ENCODE data around the gene TOR2A.
A peak's percentile ranks its signal among the peaks of the same experiment; 100 is the strongest.

TOR2A gene

DNA sequence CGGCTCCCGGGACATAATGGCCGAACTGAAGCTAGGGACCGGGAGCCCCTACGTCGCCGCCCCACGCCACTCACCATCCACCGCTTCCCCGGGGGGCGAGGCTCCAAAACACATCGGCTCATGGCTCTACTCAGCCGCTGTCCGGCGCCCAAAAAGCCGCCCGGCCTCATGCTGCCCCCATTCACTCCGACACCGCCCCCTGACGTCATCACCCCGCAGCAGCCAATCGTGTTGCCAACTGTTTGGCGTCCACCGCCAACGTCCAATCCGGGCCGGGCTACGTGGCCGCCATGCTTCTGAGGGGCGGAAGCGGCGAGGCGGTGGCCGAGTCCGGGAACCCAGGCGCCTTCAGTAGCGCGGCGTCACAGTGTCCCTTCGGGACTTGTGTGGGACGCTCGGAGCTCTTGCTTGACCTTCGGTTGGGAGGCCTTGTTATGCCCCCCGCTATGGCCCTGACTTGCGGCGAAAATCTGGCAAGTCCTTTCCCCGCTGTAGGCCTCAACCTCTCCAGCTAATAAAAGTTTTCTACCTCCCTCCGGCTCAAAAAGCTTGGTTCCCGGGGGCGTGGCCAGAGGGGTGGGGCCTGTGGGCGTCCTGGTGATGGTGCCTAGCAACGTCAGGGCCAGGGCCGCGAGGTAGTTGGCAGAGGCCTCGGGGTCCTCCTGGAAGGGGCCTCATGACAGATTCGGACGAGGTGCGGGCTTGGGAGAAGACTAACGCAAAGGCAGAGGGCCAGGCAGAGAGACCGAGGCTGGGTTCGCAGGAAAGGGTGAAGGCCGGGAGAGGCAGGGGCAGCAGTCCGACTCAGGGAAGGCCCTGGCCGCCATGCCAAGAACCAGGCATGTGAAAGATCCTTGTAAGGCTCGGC is 19.4 kb downstream of the TOR2A start, which contains the start of the genes PTRH1 and TTC16:
Gene PTRH1 (minus strand): TSS at position 194 of the 868 bp plus-strand sequence. CDS start 24 bp downstream, at position 170.
Gene TTC16 (plus strand): TSS at position 610 of the 868 bp plus-strand sequence. CDS start 67 bp downstream, at position 677.
- FAIRE-seq: peak; percentile 82

DNA sequence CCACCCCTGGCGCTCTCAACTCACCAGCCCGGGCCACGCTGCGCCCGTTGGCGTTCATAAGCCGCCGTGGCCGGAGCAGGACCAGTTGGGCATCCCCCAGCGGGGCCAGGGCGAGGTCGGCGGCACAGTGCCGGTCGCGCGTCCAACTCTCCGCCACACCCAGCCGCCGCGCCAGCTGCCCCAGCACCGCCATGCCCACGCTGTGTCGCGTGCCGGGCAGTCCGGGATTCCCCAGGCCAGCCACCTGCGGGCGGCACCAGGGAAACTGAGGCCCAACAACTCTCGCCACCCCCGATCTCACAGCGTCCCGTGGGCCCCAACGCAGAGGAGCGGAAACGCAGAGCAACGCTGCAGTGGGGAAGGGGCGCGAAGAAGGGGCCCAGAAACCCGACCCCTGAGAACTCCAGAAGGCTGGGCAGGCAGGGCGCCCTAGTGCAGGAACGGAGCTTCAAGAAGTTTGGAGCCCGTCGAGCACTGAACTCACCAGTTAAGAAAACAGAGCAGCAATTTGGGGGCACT is 20.1 kb downstream of the TOR2A start:
- FAIRE-seq: no peak

DNA sequence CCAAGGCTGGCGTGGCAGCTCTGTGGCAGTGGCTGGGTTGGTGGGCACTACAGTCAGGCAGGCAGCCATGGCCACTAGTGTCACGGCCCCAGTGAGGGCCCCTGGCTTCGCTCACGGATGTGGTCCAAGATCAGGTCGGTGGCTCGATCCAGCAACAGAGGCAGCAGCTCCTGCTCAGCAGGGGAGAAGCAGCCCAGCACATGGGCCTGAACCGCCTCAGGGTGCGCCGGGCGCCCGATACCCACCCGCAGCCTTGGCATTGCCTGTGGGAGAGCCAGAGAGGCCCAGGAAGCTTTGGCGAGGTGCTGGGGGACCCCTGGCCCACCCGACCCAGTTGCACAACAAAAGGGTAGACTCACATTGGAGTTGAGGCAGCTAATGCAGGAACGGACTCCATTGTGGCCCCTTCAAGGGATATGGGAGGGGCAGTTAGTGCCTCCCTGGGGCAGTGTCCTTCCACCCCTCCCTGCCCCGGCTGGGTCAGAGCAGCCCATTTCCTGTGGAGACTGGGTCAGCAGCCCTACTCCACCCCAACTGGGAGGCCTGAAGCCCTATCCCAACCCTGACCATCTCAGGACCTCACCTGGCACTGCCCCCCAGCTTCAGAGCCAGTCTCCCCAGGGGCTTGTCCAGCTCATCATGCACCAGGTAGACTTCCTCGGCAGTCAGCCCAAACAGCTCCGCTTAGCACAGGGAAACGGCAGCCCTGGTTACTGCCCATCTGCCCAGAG is 20.9 kb downstream of the TOR2A start:
- no peak for FAIRE-seq

DNA sequence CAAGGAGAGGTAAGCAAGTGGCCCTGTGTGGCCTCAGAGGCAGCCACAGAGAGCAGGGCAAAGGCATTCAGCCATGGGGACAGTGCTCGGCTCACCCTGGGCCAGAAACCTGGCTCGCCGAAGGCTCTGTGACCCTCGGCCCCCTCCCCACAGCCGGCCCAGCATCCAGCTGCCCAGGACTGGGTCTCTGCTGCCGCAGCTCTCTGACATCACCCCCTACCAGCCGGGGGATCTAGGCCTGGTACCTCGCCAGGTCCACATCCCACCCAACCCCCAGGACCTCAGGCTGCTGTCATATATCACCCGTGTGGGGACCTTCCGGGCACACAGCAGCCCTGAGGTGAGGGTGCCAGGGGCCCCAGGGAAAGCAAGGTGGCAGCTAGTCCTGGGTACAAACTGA is 22.2 kb downstream of the TOR2A start:
- no peak for FAIRE-seq

DNA sequence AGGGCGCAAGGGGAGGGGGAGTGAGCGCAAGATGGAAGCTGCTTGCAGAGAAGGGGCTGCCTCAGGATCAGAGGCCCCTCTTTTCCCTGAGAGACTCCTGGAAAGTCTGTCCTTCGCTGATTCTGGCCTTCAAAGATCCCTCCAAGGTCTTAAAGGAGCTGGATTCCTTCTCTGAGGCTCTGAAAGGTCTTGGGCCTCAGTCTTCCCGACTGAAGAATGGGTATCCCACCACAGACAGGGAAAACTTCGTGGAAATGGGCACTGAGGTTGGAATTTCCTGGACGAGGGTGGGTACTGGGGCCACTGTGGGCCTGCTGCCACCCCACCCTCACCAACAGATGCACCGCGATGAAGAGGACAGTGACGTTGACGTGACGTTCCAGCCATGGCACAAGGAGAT is 22.7 kb downstream of the TOR2A start:
- no peak for FAIRE-seq

DNA sequence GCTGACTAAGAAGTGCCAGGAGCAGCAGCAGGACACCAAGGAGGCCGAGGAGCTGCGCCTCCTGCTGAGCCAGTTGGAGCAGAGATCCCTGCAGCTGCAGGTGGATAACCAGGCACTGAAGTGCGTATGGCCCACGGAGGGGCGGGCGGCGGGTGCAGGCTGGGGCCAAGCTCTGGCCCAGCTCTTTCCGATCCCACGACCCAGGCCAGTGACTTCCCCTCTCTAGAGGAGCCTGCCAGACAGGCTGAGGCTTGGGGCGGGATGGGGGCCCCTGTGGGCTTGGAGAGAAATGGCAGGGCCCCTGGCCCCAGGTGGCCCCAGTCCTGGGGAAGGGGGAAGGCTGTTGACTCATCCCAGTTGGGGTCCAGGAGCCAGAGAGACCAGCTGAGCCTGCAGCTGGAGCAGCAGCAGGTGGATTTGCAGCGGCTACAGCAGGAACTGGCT is 23.2 kb downstream of the TOR2A start:
- no peak for FAIRE-seq

DNA sequence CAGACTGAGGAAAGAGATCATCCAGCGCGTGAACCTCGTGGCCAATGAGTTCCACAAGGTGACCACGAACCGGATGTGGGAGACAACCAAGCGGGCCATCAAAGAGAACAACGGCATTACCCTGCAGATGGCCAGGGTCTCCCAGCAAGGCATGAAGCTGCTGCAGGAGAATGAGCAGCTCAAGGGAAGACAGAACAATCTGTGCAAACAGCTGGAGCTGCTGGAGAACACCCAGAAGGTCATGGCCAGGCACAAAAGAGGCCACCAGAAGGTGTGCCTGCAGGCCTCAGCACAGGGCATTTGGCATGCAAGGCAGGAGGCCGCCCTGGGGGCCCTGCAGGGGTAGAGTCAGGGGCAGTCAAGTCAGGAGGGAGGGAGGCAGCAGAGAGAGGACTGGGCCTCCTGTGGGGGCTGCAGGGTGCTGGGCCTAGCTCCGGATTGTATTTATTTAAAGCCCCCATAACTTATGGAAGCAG is 23.8 kb downstream of the TOR2A start:
- no peak for FAIRE-seq

DNA sequence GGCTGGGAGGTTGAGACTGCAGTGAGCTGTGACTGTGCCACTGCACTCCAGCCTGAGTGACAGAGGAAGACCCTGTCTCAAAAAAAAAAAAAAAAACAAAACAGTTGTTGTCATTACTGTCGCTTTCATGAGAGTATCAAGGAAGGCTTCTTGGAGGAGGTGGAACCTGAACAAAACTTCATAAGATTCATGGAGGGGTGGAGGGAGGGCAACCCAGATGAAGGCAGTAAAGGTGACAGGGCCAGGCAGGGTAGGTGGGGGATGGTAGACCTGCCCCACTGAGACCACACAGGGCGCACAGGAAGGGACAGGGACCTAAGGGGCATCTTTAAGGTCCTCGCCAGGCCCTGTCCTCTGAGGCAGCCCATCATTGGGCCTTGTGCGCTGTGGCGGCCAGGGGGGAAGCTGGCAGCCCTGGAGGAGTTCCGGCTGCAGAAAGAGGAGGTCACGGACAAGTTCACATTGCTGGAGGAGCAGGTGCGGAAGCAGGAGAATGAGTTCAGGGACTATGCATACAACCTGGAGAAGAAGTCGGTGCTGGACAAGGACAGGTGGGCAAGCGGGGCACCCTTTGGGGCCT is 24.8 kb downstream of the TOR2A start:
- FAIRE-seq: no peak

DNA sequence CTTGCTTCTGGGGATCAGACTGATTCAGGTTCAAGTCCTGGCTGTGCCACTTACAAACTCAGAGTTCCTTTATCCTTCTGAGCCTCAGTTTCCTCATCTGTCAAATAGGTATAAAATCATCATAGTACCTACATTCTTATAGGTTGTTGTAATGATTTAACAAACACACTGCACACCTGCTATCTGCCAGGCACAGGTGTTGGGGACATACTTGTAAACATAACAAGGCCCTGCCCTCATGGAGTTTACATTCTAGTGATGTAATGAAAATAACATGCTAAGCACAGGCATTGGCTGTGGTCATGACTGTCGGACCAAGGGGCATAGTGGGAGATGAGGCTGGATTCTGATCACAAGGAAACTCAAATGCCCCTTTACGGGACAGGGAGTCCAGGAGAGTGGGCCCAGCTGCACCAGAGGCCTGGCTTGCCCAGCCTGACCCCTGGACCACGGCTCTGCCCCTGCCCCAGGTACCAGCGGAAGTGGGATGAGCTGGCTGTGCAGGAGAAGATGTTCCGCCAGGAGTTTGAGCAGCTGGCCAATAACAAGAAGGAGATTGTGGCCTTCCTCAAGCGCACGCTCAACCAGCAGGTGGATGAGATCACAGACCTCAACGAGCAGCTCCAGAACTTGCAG is 26.0 kb downstream of the TOR2A start:
- FAIRE-seq: no peak

DNA sequence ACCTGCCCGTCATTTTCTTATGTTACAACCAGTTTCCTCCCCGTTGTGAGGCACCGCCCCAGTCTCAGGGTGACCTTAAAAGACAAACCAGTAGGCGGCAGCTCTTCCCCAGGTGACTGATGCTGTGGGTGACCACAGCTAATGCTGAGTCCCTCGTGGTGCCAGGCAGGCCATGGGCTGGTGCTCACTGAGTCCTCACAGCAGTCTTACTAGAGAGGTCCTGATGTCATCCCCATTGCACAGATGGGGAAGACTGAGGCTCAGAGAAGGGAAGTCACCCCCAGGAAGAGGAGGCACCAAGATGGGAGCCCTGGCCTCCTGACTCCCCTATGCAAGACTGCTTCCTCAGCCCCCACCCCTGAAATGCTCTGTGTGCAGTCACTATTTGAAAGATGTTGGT is 27.3 kb downstream of the TOR2A start:
- FAIRE-seq: no peak

DNA sequence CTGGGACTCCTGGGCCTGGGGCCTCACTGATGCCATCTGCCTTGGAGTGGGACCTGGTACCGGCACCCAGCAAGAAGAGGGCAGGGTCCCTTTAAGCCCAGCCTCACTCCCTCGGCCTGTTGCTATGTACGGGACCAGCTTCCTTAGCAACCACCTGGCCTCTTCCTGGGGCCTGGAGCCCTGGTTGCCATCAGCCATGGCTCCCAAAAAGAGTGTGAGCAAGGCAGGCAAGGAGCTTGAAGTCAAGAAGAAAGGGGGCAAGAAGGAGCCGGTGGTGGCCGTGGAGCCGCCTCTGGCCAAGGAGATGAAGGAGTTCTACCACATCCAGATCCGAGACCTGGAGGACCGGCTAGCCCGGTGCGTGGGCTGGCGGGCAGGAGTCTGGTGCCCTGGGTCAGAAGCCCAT is 28.3 kb downstream of the TOR2A start, which contains the start of gene CFAP157:
Gene CFAP157 (plus strand): TSS at position 153 of the 406 bp plus-strand sequence. CDS start 44 bp downstream, at position 197.
- no peak for FAIRE-seq

DNA sequence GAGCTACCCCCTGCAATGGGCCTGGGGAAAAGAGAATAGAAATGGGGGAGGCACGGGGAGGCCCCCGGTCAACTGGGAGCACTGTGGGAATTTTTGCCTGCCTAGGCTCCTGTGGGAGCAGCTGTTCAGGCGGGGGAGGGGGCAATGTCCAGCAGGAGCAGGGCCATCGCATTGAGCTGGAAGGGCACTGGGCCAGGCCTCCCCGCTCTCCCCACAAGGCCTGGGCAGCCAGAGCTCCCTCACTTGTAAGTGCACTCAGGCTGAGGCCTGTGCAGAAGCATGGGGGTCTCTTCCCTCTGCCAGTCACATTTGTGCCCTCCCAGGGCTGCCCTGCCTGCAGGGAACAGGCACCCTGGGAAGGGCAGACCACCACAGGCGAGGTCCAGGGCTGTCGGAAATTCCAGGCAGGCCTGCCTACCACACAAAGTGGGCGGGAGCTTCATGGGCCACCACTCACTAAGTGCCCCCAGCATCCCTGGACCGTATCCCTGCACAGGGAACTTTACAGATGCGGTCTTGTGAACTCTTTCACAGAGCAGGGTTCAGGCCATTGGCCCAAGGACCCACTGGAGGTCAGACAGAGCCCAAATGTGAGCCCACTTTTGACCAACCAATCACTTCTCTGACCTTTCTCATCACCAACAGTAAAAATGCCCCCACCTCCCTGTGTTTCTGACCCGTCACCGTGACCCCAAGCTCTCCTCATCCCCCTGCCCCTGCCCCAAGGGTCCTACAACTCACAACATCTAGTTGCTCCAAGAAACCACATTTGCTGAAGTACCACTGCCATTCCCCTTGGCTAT is 29.3 kb downstream of the TOR2A start:
- no peak for FAIRE-seq

DNA sequence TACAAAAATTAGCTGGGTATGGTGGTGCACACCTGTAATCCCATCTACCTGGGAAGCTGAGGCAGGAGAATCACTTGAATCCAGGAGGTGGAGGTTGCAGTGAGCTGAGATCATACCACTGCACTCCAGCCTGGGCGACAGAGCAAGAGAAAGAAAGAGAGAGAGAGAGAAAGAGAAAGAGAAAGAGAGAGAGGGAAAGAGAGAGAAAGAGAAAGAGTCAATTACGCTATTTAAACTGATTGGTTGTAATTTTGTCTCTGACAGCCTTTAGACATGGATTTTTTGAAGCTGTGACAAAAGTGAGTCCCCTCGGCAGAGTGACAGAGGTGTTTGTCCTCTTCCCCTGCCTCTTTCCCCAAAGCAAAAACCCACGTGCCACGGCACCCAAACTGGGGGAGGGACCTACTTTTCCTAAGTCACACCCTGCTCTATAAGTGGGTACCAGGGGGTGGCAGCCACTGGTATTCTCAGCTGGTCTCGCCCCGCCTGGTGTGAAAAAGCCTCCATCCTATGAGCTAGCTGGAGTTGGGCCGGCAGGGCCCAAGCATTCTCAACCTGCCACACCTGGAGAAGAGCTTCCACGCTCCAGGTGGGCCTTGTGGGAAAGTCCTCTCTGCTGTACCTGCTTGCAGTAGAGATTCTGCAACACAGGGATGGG is 31.7 kb downstream of the TOR2A start:
- FAIRE-seq: no peak

DNA sequence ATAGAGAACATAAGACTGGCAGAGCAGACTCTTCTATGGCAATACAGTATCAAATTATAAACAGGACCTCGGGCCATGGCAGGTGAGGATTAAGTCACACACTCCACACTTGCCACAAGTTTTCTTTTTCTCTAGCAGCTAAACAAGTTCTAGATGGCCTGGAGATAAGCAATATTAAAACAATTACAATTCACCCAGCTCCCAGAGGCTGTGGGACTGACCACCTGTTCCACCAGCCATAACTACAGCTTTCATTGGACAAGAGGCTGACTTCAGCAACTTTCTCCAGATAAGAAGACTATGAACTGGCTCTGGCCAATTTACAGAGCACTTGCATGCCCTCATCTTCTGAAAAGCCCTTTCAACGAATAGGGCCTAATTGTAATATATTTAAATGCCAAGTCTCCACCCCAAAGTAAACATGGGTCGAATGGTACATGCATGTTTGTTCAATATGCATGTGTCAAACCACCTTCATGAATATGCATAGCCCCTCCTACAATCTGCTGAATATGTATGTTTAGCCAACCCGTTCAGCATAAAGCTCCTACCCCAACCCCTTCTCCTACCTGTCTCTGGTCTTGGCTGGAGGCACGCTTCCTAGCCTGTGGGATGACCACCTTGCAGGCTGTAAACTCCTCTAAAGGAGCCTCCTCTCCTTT is 34.4 kb downstream of the TOR2A start:
- no peak for FAIRE-seq

DNA sequence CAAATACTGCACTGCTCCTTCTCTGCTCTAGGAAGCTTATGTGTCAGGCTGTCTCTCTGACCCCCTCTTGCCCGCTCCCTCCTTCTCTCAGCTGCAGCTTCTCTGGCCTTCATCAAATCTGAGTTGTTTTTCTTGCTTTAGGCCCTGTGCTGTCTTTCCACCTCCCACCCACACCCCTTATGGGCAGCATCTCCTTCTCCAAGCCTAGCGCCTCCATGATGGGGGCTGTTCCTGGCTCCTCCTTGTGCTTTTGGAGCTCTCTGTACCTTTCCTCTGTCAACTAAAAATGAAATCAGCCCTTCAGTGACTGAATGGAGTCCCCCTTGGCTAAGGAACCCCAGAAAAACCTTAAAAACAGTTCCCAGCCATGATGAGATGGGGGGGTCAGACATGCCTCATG is 35.0 kb downstream of the TOR2A start:
- no peak for FAIRE-seq

DNA sequence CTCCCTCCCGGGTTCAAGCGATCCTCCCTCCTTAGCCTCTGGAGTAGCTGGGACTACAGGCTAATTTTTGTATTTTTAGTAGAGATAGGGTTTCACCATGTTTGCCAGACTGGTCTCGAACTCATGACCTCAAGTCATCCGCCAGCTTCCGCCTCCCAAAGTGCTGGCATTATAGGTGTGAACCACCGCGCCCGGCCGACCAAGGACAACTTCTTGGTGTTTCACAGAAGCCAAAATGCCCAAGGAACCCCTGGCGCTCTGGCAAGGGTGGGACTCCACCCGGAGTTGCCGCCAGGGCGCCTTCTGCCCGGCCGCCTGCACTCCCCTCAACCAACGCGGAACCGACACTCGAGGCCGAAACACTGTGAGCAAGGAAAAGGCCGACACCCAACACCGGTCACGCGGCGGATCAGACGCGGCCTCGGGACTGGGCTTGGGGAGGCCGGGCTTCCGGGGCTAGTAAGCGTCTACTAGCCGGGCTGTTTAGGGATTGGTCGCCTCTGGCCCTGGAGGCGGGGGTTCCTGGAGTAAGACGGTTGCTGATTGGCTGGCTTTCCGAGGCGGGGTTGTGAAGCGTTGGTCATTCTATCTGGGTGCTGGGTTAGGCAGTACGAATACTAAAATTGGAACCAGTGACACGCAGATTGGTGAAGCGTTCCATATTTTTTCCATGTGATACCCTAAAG is 36.0 kb downstream of the TOR2A start:
- peak; percentile 81 for FAIRE-seq

DNA sequence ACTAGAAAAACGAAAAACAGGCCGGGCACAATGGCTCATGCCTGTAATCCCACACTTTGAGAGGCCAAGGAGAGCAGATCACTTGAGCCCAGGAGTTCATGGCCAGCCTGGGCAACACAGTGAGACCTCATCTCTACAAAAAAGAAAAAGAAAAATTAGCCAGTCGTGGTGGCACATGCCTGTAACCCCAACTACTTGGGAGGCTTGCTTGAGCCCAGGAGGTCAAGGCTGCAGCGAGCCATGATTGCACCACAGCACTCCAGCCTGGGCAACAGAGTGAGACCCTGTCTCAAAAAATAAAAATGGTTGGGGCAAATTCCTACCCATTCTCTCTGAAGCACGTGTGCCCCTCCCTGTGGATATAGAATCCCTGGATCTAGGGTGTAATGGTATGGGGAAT is 36.7 kb downstream of the TOR2A start:
- FAIRE-seq: no peak

DNA sequence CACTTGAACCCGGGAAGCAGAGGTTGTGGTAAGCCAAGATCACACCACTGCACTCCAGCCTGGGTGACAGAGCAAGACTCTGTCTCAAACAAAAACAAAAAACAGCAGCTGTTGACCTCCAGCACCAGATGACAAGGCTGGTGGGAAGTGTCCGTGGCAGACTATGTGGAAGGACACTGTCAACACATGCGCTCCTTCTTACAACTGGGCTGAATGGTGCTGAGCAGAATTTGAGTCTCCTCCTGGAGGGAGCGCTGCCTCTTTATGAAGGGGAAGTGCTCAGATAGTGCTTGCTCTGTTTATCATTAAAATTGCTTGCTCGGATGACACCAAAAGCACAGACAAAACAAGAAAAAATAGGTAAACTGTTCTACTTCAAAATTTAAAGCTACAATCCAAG is 37.5 kb downstream of the TOR2A start:
- no peak for FAIRE-seq

DNA sequence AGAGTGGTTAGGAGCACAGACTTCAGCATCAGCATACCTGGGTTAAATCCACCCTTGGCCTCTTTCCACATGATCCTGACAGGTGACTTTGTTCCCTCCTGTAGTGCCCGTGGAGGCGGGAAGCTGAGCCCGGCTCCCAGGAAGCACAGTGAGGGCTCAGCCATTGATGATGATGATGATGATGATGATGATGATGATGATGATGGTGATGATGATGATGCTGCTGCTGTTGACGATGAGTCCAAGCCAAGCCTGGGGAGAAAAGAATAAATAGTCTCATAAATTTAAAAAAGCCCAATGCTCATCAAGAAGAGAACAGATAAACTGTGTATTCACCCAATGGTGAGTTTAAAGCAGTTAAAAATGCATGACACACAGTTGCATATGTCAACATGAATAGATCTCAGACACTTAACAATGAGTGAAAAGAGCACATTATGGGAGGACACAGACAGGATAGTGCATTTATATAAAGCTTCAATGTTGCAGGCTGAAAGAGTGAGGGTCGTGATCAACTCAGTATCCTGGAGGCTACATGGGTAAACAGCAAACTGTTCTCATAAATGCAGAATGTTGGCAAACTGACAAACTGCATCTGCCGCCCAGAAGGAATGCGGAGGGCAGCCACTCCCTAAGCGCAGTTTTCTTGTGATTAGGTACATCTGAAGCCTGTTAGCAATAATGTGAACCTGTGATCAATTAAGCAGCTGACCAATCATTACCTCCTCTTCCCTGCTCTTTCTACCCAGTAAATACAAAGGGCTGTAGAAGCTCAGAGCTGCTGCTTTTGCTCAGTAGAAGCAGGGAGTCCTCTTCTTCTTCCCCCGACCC is 40.0 kb downstream of the TOR2A start:
- no peak for FAIRE-seq

All from islet of Langerhans (tissue), 1 donor.